HEK293 (cell line): ENCODE data around the gene MFSD11.

ENCODE experiments used
- EGR2 ChIP-seq: fragments of 450-650 bp; formaldehyde crosslinking; IDR thresholded peaks from 2 replicates; pipeline ENCODE4 v1.5.1; 2016; ENCODE audit warnings: low read depth, missing biosample characterization, missing genetic modification characterization
- MYNN ChIP-seq: fragments of 450-650 bp; formaldehyde crosslinking; IDR thresholded peaks from 2 replicates; pipeline ENCODE4 v1.5.1; 2016; ENCODE audit warnings: missing biosample characterization, missing genetic modification characterization, borderline replicate concordance
- PRDM2 ChIP-seq: fragments of 450-650 bp; formaldehyde crosslinking; IDR thresholded peaks from 2 replicates; pipeline ENCODE4 v1.5.1; 2016; ENCODE audit warnings: missing biosample characterization, missing genetic modification characterization, borderline replicate concordance
- RBAK ChIP-seq: fragments of 450-650 bp; formaldehyde crosslinking; IDR thresholded peaks from 2 replicates; pipeline ENCODE4 v1.5.1; 2016; ENCODE audit warnings: missing biosample characterization, missing genetic modification characterization
- REPIN1 ChIP-seq: fragments of 450-650 bp; formaldehyde crosslinking; IDR thresholded peaks from 2 replicates; pipeline ENCODE4 v1.5.1; 2017; ENCODE audit warnings: missing biosample characterization, missing genetic modification characterization, low read depth
- TRIM28 ChIP-seq: IDR thresholded peaks from 2 replicates; pipeline ENCODE4 v1.6.1; 2011; ENCODE audit warnings: low read length, control low read depth, borderline replicate concordance
- ZBTB17 ChIP-seq: fragments of 450-650 bp; formaldehyde crosslinking; IDR thresholded peaks from 2 replicates; pipeline ENCODE4 v1.5.1; 2016; ENCODE audit warnings: missing biosample characterization, missing genetic modification characterization
- ZFP3 ChIP-seq: fragments of 450-650 bp; formaldehyde crosslinking; IDR thresholded peaks from 2 replicates; pipeline ENCODE4 v1.5.1; 2016; ENCODE audit warnings: low read depth, missing biosample characterization, missing genetic modification characterization
- ZNF155 ChIP-seq: fragments of 450-650 bp; formaldehyde crosslinking; IDR thresholded peaks from 2 replicates; pipeline ENCODE4 v1.5.1; 2016; ENCODE audit warnings: missing biosample characterization, missing genetic modification characterization
- ZNF211 ChIP-seq: fragments of 450-650 bp; formaldehyde crosslinking; IDR thresholded peaks from 2 replicates; pipeline ENCODE4 v1.5.1; 2016; ENCODE audit warnings: low read depth, missing biosample characterization, missing genetic modification characterization
- ZNF266 ChIP-seq: fragments of 450-650 bp; formaldehyde crosslinking; IDR thresholded peaks from 2 replicates; pipeline ENCODE4 v1.5.1; 2016; ENCODE audit warnings: missing biosample characterization, missing genetic modification characterization, low read depth
- ZNF350 ChIP-seq: fragments of 450-650 bp; formaldehyde crosslinking; IDR thresholded peaks from 2 replicates; pipeline ENCODE4 v1.5.0; 2017; ENCODE audit warnings: missing biosample characterization, mild to moderate bottlenecking, missing genetic modification characterization
- ZNF404 ChIP-seq: fragments of 450-650 bp; formaldehyde crosslinking; IDR thresholded peaks from 2 replicates; pipeline ENCODE4 v1.5.1; 2017; ENCODE audit warnings: missing biosample characterization, missing genetic modification characterization
- ZNF48 ChIP-seq: fragments of 450-650 bp; formaldehyde crosslinking; IDR thresholded peaks from 2 replicates; pipeline ENCODE4 v1.5.1; 2016; ENCODE audit warnings: missing biosample characterization, missing genetic modification characterization
- ZNF560 ChIP-seq: fragments of 450-650 bp; formaldehyde crosslinking; IDR thresholded peaks from 2 replicates; pipeline ENCODE4 v1.5.1; 2017; ENCODE audit warnings: missing biosample characterization, missing genetic modification characterization, borderline replicate concordance
- ZNF629 ChIP-seq: fragments of 450-650 bp; formaldehyde crosslinking; IDR thresholded peaks from 2 replicates; pipeline ENCODE4 v1.5.1; 2017; ENCODE audit warnings: missing biosample characterization, missing genetic modification characterization
- ZNF747 ChIP-seq: fragments of 450-650 bp; formaldehyde crosslinking; IDR thresholded peaks from 2 replicates; pipeline ENCODE4 v1.5.1; 2016; ENCODE audit warnings: missing biosample characterization, missing genetic modification characterization
- ZNF768 ChIP-seq: fragments of 450-650 bp; formaldehyde crosslinking; IDR thresholded peaks from 2 replicates; pipeline ENCODE4 v1.5.1; 2018; ENCODE audit warnings: missing biosample characterization, mild to moderate bottlenecking, missing genetic modification characterization
- ZSCAN16 ChIP-seq: fragments of 450-650 bp; formaldehyde crosslinking; IDR thresholded peaks from 2 replicates; pipeline ENCODE4 v1.5.1; 2016; ENCODE audit warnings: missing biosample characterization, missing genetic modification characterization
- TF ChIP-seq, protein P1 (sequence below): fragments of 450-650 bp; IDR thresholded peaks from 2 replicates; pipeline ENCODE4 v1.5.1; 2018; ENCODE audit warnings: missing biosample characterization, missing genetic modification characterization
- TF ChIP-seq, protein P2 (sequence below): fragments of 450-650 bp; formaldehyde crosslinking; IDR thresholded peaks from 2 replicates; pipeline ENCODE4 v1.5.1; 2016; ENCODE audit warnings: missing biosample characterization, missing genetic modification characterization
- TF ChIP-seq, protein P3 (sequence below): fragments of 450-650 bp; formaldehyde crosslinking; IDR thresholded peaks from 2 replicates; pipeline ENCODE4 v1.5.1; 2016; ENCODE audit warnings: missing biosample characterization, missing genetic modification characterization

The MFSD11 gene

GRCh38 chr17:76725580-76726230, 12.2 kb upstream of the MFSD11 start (continued):
- TF ChIP-seq, protein P1, sequence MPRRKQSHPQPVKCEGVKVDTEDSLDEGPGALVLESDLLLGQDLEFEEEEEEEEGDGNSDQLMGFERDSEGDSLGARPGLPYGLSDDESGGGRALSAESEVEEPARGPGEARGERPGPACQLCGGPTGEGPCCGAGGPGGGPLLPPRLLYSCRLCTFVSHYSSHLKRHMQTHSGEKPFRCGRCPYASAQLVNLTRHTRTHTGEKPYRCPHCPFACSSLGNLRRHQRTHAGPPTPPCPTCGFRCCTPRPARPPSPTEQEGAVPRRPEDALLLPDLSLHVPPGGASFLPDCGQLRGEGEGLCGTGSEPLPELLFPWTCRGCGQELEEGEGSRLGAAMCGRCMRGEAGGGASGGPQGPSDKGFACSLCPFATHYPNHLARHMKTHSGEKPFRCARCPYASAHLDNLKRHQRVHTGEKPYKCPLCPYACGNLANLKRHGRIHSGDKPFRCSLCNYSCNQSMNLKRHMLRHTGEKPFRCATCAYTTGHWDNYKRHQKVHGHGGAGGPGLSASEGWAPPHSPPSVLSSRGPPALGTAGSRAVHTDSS (tag by site-specific recombination), result no peak
- no peak for TF ChIP-seq ZNF629 (tag by site-specific recombination)
- TF ChIP-seq ZNF747 (tag by site-specific recombination), result no peak
- no peak for TF ChIP-seq ZNF350 (tag by site-specific recombination)
- no peak for TF ChIP-seq EGR2 (tag by site-specific recombination)
- TF ChIP-seq ZNF48 (tag by site-specific recombination), result no peak
- TF ChIP-seq, protein P2, sequence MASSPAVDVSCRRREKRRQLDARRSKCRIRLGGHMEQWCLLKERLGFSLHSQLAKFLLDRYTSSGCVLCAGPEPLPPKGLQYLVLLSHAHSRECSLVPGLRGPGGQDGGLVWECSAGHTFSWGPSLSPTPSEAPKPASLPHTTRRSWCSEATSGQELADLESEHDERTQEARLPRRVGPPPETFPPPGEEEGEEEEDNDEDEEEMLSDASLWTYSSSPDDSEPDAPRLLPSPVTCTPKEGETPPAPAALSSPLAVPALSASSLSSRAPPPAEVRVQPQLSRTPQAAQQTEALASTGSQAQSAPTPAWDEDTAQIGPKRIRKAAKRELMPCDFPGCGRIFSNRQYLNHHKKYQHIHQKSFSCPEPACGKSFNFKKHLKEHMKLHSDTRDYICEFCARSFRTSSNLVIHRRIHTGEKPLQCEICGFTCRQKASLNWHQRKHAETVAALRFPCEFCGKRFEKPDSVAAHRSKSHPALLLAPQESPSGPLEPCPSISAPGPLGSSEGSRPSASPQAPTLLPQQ, result no peak
- no peak for TF ChIP-seq REPIN1 (tag by site-specific recombination)
- no peak for TF ChIP-seq ZNF155
- TF ChIP-seq MYNN (tag by site-specific recombination), result no peak
- TF ChIP-seq RBAK (tag by site-specific recombination), result no peak
- no peak for TF ChIP-seq ZSCAN16
- TF ChIP-seq ZNF560 (tag by site-specific recombination), result no peak
- no peak for TF ChIP-seq ZNF768 (tag by site-specific recombination)
- no peak for TF ChIP-seq ZNF404 (tag by site-specific recombination)
- no peak for TF ChIP-seq TRIM28
- no peak for TF ChIP-seq PRDM2 (tag by site-specific recombination)
- no peak for TF ChIP-seq ZNF211
- TF ChIP-seq, protein P3, sequence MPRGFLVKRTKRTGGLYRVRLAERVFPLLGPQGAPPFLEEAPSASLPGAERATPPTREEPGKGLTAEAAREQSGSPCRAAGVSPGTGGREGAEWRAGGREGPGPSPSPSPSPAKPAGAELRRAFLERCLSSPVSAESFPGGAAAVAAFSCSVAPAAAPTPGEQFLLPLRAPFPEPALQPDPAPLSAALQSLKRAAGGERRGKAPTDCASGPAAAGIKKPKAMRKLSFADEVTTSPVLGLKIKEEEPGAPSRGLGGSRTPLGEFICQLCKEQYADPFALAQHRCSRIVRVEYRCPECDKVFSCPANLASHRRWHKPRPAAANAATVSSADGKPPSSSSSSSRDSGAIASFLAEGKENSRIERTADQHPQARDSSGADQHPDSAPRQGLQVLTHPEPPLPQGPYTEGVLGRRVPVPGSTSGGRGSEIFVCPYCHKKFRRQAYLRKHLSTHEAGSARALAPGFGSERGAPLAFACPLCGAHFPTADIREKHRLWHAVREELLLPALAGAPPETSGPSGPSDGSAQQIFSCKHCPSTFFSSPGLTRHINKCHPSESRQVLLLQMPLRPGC (tag by site-specific recombination), result no peak
- no peak for TF ChIP-seq ZFP3 (tag by site-specific recombination)
- TF ChIP-seq ZBTB17, result 0 out of 2 replicates have a peak, but pooled peaks have one; percentile 7
- no peak for TF ChIP-seq ZNF266
